NOMO-1 (cell line): ENCODE data around the gene GPR162.
"Not testable (repeated sequence)": the region's sequence is repeated elsewhere in the genome, so short reads cannot be mapped to it uniquely, and the experiment has no call there.

ENCODE experiments used
- DNase-seq, 2 experiments: peaks; one replicate each; lab custom pipeline; 2025; ENCODE audit not compliant: unreplicated experiment in 2 of 2; lab: John Stamatoyannopoulos, UW

Gene GPR162

DNA sequence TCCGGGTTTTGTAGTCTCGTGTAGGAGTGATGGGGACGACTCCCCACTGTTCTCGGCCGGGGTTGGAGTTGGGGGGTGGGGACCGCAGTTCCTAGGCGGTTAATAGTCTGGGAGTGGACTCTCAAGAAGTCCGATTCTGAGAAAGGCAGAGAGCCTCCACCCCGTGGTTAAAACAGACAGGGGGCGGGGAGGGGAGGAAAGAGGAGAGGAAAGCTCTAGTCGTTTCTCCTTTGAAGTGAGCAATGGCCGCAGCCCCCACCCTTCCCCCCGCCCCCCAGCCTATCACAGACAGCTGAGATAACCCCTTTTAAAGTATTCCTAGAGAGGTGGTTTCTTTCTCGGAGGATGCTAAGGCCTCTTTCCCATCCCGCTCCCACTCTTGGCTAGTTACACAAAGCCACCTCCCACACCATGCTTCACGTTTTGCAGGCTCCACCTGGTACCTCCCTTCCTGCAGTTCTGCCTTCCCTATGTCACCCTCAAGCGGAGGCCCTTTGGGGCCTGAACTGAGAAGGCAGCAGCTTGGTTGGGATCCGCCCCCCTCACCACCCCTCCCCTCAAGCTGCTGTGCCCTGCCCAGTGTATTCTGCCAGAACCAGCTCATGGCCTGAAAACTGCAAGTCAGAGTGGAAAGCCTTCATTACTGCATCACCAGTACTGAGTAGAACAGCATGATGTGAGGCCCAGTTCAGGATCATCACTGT is 31.2 kb downstream of the GPR162 start:
- peak in 1 of 2 experiments; percentile 22 for DNase-seq

DNA sequence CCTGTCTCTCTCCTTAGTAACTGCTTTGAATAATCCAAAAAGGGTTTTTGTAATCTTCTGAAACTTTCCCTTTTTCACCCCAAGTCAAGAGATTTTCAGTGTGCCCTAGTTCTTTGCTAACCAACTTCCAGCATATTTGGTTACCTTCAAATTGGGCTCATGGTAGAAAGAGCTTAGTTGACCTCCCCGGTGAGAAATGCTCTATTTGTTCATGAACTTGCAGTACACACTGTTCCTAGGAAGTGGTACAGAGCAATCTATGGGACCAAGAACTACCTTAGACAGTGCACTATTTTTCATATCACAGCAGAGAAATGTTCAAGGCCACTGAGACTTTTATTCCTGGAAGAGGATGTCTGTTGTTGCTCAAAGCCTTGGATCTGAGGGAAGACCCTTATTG is 32.0 kb downstream of the GPR162 start:
- no peak for DNase-seq

DNA sequence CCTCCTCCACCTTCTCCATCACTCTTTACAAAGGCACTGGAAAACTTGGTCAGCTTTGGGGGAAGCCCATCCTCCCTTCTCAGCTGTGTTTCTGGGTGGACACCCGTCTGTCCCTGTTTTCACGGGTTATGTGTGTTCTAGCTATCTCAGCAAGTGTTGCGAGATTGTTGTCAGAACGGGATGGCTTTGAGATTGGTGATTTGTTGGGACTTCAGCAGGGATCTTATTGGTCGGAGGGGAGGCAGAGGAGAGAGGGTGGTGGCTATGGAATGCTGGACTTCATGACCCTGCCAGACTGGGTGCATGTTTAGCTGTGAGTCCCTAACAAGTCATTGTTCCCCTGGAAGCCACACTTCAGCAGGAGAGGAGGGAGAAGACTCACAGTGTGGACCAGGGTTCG is 32.4 kb downstream of the GPR162 start:
- no peak for DNase-seq

DNA sequence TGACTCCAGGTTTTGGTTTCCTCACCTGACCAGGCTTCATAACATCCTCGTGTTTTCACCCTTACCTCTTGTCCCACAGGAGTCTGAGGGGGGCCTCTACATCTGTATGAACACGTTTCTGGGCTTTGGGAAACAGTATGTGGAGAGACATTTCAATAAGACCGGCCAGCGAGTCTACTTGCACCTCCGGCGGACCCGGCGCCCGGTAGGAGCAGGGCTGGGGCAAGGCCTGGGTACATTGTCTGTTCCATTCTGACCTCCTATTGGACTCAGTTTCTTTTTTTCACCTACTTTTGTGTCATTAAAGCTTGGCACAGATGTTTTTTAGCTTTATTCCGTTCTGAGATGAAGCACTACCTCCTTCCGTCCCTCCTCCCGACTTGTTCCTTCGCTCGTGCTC is 33.7 kb downstream of the GPR162 start:
- no peak for DNase-seq

DNA sequence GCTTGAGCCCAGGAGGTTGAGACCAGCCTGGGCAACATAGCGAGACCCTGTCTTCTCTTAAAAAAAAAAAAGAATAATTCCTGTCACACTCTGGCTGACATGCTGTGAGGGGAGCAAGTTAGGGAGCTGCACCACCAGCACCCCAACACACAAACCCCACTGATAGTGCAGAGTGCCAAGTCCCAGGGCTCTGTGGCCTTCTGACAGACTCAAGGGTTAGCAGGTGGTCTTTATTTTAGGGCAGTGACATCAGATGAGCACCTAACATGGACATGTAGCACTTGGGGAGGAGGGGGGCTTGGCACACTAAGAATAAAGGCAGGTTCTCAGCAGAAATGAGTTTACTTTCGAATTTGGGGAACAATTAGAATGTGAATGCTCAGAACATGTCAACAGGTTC is 37.2 kb downstream of the GPR162 start:
- DNase-seq: no peak

DNA sequence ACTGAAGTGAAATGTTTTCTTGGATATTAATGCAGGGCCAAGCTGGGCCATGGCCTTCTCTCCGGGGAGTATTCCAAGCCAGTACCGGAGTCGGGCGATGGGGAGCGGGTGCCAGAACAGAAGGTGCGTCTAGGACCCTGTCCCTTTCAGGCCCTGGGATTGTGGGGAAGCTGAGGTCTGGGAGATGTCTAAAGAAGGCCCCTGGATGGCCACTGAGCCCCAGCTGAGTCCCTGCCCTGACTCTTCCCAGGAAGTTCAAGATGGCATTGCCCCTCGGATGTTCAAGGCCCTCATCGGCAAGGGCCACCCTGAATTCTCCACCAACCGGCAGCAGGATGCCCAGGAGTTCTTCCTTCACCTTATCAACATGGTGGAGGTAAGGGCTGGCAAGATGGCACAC is 38.5 kb downstream of the GPR162 start:
- DNase-seq: no peak

DNA sequence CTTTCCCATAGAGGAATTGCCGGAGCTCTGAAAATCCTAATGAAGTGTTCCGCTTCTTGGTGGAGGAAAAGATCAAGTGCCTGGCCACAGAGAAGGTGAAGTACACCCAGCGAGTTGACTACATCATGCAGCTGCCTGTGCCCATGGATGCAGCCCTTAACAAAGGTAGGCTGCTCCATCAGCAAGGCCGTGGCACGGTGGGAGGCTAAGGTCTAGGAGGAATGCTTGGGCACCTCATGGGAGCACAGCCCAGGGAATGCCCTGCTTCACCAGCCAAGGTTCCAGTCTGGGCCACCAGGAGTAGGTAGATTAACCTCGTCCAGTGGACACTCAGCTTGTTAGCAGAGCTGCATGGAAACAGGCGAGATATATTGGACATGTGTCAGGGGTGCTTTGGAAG is 39.3 kb downstream of the GPR162 start:
- no peak for DNase-seq

DNA sequence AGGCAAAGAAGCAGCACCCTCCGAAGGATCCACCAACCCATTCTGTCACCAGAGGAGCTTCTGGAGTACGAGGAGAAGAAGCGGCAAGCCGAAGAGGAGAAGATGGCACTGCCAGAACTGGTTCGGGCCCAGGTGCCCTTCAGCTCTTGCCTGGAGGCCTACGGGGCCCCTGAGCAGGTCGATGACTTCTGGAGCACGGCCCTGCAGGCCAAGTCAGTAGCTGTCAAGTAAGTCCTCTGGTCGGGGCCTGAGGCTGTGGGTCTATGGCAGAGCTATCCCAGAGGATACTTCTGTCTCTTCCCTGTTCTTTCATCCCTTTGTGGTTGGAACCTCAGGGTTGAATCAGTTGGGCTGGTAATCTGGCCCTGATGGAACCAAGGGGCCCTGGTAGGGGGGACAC is 39.8 kb downstream of the GPR162 start:
- no peak for DNase-seq

DNA sequence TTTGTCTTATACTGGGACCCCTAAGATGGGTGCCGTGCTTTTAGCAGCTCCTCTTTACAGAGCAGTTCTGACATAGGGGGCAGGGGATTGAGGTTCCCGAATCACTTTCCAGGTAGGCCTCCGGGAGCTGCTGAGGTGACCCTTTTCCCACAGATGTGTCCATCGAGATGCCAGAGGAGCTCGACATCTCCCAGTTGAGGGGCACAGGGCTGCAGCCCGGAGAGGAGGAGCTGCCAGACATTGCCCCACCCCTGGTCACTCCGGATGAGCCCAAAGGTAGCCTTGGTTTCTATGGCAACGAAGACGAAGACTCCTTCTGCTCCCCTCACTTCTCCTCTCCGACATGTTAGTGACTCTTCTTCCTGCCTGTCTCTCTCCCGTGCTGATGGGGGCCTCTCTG is 41.4 kb downstream of the GPR162 start:
- no peak for DNase-seq

DNA sequence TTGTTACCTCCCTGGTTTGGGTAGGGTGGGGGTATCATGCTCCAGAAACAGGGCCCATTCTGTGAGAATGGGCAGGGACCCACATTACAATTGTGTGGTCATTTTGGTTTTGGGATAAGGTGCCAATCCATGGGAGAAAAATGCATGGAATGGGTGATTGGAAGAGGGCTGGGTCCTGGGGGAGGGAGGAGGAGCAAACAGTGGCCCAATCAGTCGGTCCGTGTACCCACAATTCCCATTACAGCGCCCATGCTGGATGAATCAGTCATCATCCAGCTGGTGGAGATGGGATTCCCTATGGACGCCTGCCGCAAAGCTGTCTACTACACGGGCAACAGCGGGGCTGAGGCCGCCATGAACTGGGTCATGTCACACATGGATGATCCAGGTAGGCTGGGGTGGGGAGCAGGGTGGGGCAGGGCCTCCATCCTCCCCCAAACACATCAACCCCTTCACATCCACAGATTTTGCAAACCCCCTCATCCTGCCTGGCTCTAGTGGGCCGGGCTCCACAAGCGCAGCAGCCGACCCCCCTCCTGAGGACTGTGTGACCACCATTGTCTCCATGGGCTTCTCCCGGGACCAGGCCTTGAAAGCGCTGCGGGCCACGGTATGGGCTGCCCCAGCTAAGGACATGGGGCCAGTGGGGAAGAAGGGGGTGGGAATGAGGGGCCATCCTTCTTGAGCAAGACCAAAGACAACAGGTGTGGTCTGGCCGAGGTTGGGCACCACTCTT is 42.1 kb downstream of the GPR162 start:
- DNase-seq: no peak

DNA sequence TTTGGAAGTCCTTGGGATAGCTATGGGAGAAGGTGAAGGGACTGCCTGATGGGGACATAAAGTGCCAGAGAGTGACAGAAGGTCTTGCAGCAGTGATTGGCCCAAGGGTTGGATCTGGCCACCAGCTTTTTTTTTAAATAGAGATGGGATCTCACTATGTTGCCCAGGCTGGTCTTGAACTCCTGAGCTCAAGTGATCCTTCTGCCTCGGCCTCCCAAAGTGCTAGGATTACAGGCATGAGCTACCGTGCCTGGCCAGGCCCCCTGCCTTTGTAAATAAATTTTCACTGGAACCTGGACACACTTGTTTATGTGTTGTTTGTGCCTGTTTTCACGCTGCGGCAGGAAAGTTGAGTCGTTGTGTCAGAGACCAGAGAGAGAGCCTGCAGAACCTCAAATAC is 43.7 kb downstream of the GPR162 start:
- DNase-seq: not testable (repeated sequence)

DNA sequence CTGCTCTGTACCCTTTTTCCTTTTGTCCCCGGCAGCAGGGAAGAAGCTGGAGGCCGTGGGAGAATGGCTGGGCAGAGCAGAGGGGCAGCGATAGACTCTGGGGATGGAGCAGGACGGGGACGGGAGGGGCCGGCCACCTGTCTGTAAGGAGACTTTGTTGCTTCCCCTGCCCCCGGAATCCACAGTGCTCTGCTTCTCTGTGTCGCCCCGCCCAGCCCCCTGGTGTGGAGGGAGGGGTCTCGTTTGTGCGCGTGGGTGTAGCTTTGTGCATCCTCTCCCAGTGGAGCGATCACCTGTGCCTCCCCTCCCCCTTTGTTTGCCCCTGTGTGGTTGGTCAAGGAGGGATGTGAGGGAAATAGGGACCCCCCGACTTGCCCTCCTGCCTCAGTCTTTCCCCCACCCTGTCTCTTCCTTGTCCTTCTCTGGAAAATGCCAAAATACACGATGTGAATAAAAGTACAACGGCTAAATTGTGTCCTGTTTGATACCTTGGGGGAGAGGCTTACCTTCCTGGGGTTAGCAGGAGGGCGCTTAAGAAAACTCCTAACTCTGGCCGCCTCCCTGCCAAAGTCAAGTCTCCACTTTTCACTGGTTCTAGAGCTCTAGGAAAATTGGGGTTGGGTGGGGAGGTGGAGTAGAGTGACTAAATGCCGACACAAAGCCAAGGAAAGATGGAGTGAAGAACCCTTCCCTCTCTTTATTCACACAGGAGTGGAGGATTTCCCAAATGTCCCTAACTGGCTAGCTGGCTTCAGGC is 44.7 kb downstream of the GPR162 start:
- no peak for DNase-seq

DNA sequence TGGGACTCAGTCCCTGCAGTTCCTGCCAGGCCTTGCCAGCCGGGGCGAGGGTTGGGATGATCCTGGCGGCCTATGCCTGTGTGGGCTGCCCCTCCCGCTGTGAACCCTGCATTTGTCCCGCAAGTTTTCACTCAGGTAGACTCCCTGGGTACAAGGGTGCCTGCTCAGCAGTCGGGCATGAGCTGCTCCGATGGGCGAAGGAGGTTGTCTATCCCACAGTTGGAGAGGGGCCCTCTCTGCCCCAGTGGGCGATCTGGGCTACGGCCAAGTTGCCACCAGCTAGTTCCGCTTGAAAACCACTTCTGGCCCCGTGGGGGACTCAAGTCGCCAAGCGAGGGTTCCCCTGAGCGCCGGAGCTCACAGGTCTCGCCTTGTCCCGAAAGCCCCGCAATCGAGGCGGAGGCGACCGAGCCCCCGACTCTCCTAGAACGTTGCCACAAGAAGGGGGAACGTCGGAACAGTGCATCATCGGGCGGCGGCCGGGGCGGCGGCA is 45.3 kb downstream of the GPR162 start:
- peak in 1 of 2 experiments; percentile 67 for DNase-seq

DNA sequence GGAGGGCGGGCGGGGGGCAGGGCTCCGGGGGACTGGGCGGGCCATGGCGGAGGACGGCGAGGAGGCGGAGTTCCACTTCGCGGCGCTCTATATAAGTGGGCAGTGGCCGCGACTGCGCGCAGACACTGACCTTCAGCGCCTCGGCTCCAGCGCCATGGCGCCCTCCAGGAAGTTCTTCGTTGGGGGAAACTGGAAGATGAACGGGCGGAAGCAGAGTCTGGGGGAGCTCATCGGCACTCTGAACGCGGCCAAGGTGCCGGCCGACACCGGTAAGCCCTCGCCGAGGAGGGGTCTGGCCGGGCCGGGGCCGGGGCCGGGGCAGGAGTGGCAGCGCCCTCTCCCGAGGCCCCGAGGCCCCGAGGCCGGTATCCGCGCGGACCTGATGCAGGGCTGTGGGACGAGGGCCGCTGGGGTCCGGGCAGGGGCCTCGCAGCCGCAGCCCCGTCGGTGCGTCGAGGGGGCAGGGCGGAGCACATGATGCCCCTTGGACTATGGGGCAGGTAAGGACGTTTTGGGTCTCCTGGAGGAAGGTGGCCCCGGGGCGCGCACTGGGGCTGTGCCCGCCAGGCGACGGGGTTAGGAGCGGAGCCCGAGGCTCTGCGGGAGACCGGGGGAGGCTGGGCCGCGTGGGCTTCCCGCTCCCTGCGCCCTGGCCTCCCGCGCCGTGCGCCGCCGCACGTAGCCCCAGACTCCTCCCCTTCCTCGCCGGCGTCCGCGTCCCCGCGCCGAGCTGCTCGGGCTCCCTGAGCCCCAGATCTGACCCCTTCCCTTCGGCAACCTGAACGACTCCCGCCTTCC is 46.0 kb downstream of the GPR162 start, which contains the start of gene TPI1:
TSS of gene TPI1 (plus strand) at position 119 of the 798 bp plus-strand sequence. CDS start at position 155, 36 bp downstream.
- DNase-seq: peak; percentile 22 to 81

DNA sequence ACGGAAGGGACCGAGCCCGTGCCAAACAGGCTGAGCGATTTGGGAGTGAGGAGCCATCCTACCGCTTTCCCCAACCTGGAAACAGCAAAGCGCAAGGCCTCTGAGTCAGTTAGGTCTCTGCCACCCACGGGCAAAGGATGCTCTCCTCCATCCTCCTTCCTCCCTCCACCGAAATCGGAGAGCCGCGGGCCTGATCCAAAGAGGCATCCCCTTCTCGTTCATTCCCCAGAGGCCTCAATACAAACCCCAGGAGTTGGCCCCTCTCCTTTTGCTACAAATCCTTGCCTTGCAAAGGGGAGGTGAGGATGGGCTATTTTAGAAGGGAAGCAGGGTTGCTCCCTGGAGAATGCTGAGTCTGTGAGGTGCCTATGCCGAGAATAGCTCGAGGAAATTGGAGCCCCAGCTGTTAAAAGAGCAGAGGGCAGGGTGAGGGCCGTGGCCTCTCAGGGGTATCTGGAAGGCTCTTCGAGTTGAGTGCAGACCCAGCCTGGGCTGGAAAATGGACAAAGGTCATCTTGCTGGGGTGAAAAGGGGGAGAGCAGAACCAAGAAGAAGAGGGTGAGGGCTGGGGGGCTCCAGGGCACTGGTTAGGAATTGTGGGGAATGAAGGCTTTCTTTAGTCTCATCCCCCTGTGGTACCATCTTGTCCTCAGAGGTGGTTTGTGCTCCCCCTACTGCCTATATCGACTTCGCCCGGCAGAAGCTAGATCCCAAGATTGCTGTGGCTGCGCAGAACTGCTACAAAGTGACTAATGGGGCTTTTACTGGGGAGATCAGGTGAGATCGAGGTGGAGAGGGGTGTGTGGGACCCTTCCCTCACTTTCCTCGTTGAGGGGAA is 46.8 kb downstream of the GPR162 start:
- no peak for DNase-seq

DNA sequence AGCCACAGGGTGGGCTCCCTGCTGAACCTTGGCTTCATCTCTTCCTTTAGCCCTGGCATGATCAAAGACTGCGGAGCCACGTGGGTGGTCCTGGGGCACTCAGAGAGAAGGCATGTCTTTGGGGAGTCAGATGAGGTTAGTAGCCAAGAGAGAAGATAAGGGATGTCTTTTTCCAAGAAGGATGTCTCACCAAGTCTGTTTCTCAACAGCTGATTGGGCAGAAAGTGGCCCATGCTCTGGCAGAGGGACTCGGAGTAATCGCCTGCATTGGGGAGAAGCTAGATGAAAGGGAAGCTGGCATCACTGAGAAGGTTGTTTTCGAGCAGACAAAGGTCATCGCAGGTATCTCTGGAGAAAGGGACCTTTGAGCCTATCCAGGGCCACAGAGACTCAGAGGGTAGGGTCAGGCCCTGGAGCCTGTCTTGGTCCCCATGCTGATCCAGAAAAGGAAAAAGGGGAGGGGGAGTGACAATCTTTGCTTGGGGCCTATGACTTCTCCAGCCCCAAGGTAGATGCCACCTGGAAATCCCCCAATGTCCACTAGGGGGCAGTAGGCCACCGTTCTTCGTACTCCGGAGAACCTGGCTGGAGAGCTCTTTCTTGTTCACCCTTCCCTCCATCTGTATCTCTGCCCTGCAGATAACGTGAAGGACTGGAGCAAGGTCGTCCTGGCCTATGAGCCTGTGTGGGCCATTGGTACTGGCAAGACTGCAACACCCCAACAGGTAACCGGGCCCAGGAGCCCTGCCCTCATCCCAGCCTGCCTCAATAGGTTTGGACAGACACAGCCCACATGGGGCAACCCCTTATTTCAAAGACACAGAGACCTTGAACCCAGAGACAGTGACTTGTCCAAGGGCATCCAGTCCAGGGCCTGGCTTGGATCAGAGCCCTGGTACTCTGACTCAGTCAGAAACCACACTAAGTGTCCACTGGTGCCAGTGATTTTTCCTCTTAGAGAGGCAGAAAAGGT is 47.7 kb downstream of the GPR162 start:
- peak; percentile 56 to 76 for DNase-seq

DNA sequence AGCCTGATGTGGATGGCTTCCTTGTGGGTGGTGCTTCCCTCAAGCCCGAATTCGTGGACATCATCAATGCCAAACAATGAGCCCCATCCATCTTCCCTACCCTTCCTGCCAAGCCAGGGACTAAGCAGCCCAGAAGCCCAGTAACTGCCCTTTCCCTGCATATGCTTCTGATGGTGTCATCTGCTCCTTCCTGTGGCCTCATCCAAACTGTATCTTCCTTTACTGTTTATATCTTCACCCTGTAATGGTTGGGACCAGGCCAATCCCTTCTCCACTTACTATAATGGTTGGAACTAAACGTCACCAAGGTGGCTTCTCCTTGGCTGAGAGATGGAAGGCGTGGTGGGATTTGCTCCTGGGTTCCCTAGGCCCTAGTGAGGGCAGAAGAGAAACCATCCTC is 48.7 kb downstream of the GPR162 start:
- not testable (repeated sequence) for DNase-seq
